ENCODE results near the gene MYO10.

DNA sequence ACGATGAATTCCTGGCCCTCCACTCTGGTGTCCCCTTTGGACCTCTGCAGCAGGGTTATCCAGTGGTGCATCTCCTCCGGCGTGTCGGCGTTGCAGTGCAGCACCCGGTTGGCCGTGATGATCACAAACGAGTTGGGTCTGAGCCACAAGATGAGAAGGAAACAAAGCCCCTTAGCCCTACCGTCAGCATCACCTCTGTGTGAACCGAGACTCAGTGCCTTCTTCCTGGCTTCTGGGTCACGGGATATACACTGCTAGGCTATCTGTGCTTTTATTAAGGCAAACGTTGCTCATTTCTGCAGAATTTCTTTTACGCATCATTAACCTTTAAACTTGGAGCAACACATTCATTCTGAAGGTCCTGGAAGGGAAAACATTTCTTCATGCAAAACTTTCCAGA is 254.2 kb downstream of the MYO10 start:
- TF ChIP-seq ZNF184 (tag by site-specific recombination; IDR thresholded peaks at IDR 0.05): no peak
- TF ChIP-seq, protein P1, sequence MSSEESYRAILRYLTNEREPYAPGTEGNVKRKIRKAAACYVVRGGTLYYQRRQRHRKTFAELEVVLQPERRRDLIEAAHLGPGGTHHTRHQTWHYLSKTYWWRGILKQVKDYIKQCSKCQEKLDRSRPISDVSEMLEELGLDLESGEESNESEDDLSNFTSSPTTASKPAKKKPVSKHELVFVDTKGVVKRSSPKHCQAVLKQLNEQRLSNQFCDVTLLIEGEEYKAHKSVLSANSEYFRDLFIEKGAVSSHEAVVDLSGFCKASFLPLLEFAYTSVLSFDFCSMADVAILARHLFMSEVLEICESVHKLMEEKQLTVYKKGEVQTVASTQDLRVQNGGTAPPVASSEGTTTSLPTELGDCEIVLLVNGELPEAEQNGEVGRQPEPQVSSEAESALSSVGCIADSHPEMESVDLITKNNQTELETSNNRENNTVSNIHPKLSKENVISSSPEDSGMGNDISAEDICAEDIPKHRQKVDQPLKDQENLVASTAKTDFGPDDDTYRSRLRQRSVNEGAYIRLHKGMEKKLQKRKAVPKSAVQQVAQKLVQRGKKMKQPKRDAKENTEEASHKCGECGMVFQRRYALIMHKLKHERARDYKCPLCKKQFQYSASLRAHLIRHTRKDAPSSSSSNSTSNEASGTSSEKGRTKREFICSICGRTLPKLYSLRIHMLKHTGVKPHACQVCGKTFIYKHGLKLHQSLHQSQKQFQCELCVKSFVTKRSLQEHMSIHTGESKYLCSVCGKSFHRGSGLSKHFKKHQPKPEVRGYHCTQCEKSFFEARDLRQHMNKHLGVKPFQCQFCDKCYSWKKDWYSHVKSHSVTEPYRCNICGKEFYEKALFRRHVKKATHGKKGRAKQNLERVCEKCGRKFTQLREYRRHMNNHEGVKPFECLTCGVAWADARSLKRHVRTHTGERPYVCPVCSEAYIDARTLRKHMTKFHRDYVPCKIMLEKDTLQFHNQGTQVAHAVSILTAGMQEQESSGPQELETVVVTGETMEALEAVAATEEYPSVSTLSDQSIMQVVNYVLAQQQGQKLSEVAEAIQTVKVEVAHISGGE (tag by site-specific recombination; conservative IDR thresholded peaks at IDR 0.05; ENCODE audit: low read depth): no peak
